Calu3 (cell line): ENCODE results near the gene DNAJC28. TPM values are rescaled to one million over a fixed set of nuclear protein-coding genes. Genes with fewer than 3 reads are reported as not detected.
"Not testable (repeated sequence)": the region's sequence is repeated elsewhere in the genome, so short reads cannot be mapped to it uniquely, and the experiment has no call there.

ENCODE experiments used
- BruUV-seq: library from RNA; stranded (reverse); fragments of 400-500 nt; replicated peaks from 2 replicates; lab custom pipeline; 2021; lab: Mats Ljungman, UMichigan
- CTCF ChIA-PET: fragments of 300-600 bp; sonication (Branson Sonifier 250); formaldehyde crosslinking; loops from one replicate; lab custom pipeline; 2022; ENCODE audit warnings: antibody characterized with exemption; lab: Charles Lee
- DNase-seq: peaks from one replicate; pipeline ENCODE4 v3.0.0; 2022
- H3K27ac Mint-ChIP-seq: one replicate; pipeline ENCODE4 v1.8.0; 2022; ENCODE audit warnings: mixed read lengths; ENCODE audit not compliant: unreplicated experiment
- H3K27me3 Mint-ChIP-seq: one replicate; pipeline ENCODE4 v1.8.0; 2022; ENCODE audit warnings: mixed read lengths; ENCODE audit not compliant: unreplicated experiment
- H3K36me3 Mint-ChIP-seq: one replicate; pipeline ENCODE4 v1.8.0; 2022; ENCODE audit warnings: mild to moderate bottlenecking, moderate library complexity, mixed read lengths; ENCODE audit not compliant: insufficient read depth, unreplicated experiment
- H3K4me1 Mint-ChIP-seq: one replicate; pipeline ENCODE4 v1.8.0; 2022; ENCODE audit warnings: mild to moderate bottlenecking, low read depth, mixed read lengths; ENCODE audit not compliant: unreplicated experiment
- H3K4me3 Mint-ChIP-seq: one replicate; pipeline ENCODE4 v1.8.0; 2022; ENCODE audit warnings: mild to moderate bottlenecking, low read depth, moderate library complexity, mixed read lengths; ENCODE audit not compliant: unreplicated experiment
- H3K9me3 Mint-ChIP-seq: one replicate; pipeline ENCODE4 v1.8.0; 2022; ENCODE audit warnings: low read depth, mixed read lengths; ENCODE audit not compliant: unreplicated experiment
- intact Hi-C: fragments of 100-400 bp; cut with micrococcal nuclease; formaldehyde crosslinking; loops from one replicate; pipeline ENCODE4 v1.10.0; 2022; ENCODE audit not compliant: unreplicated experiment
- total RNA-seq: library from RNA; stranded (reverse); gene quantifications from 2 replicates; pipeline ENCODE4 v1.2.3, GENCODE V29; 2022
- TF ChIP-seq, protein P1 (sequence below): fragments of 200-600 bp; IDR thresholded peaks from one replicate; pipeline ENCODE4 v1.8.0; 2022; ENCODE audit warnings: antibody characterized with exemption; ENCODE audit not compliant: unreplicated experiment

Gene DNAJC28
- total RNA-seq, 1 experiment from 2014 or later = 1.2 TPM

GRCh38 chr21:33510826-33511225, 19.3 kb upstream of the DNAJC28 start:
- no TSS peak for BruUV-seq
- TF ChIP-seq, protein P1, sequence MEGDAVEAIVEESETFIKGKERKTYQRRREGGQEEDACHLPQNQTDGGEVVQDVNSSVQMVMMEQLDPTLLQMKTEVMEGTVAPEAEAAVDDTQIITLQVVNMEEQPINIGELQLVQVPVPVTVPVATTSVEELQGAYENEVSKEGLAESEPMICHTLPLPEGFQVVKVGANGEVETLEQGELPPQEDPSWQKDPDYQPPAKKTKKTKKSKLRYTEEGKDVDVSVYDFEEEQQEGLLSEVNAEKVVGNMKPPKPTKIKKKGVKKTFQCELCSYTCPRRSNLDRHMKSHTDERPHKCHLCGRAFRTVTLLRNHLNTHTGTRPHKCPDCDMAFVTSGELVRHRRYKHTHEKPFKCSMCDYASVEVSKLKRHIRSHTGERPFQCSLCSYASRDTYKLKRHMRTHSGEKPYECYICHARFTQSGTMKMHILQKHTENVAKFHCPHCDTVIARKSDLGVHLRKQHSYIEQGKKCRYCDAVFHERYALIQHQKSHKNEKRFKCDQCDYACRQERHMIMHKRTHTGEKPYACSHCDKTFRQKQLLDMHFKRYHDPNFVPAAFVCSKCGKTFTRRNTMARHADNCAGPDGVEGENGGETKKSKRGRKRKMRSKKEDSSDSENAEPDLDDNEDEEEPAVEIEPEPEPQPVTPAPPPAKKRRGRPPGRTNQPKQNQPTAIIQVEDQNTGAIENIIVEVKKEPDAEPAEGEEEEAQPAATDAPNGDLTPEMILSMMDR = no peak
- H3K4me1 Mint-ChIP-seq = no peaks in the 10 kb centered on the region
- H3K27me3 Mint-ChIP-seq = no peaks in the 10 kb centered on the region
- DNase-seq = no peak
- intact Hi-C loops = no loop called here
- no peaks in the 10 kb centered on the region for H3K9me3 Mint-ChIP-seq
- H3K27ac Mint-ChIP-seq = no peak overlapping the region
- CTCF ChIA-PET = no interaction called here
- no peak overlapping the region for H3K4me3 Mint-ChIP-seq
- peaks cover 19% of the 10 kb centered on the region for H3K36me3 Mint-ChIP-seq

- intact Hi-C loops, H3K9me3 Mint-ChIP-seq, H3K4me3 Mint-ChIP-seq, H3K27ac Mint-ChIP-seq, CTCF ChIA-PET, H3K27me3 Mint-ChIP-seq, BruUV-seq, DNase-seq, H3K4me1 Mint-ChIP-seq: not testable (repeated sequence)
- peaks cover 16% of the 10 kb centered on the region for H3K36me3 Mint-ChIP-seq
Measured at GRCh38 chr21:33507003-33507402, 15.5 kb upstream of the DNAJC28 start.

- no peaks in the 10 kb centered on the region for H3K9me3 Mint-ChIP-seq
- H3K27ac Mint-ChIP-seq = no peak overlapping the region
- H3K36me3 Mint-ChIP-seq = peaks cover 21% of the 10 kb centered on the region
- no peaks in the 10 kb centered on the region for H3K27me3 Mint-ChIP-seq
- no peak overlapping the region for H3K4me3 Mint-ChIP-seq
- BruUV-seq = no TSS peak
- no peak for DNase-seq
- CTCF ChIA-PET = interaction anchor here (1.0 kb wide), 1 partner anchor 9 kb away, joined by 4 read pairs; no protein-coding TSS in a partner anchor
- intact Hi-C loops = no loop called here
- H3K4me1 Mint-ChIP-seq = no peaks in the 10 kb centered on the region
- TF ChIP-seq, protein P1 = no peak
Measured at GRCh38 chr21:33505833-33506232, 14.3 kb upstream of the DNAJC28 start.

DNA sequence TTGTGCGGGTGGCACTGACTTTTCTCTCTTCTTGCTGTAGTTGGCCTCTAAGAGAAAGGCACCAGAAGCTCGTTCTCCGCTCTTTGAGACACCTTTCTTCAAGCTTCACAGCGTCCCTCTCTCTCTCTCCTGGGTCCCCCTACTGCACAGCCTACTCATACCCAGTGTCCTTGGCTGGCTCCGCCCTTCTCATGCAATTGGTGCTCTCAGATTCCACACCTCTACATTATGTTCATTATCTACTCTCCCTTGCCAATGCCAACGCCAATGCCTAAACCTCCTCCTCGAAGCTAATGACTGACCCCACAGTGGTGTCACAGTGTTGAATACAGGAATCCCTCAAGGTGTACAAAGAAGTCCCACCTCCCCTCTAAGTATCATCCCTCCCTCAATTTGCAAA, 4.8 kb upstream of the DNAJC28 start:
- TF ChIP-seq, protein P1 = no peak
- intact Hi-C loops = no loop called here
- Mint-ChIP-seq H3K36me3 (peaks cover 19% of the 10 kb centered on the region), H3K4me1 (peaks cover 7% of the 10 kb centered on the region), H3K27me3 (peaks cover 26% of the 10 kb centered on the region), H3K4me3 (no peak overlapping the region), H3K27ac (no peak overlapping the region), H3K9me3 (no peaks in the 10 kb centered on the region)
- no TSS peak for BruUV-seq
- no peak for DNase-seq
- CTCF ChIA-PET = no interaction called here

DNA sequence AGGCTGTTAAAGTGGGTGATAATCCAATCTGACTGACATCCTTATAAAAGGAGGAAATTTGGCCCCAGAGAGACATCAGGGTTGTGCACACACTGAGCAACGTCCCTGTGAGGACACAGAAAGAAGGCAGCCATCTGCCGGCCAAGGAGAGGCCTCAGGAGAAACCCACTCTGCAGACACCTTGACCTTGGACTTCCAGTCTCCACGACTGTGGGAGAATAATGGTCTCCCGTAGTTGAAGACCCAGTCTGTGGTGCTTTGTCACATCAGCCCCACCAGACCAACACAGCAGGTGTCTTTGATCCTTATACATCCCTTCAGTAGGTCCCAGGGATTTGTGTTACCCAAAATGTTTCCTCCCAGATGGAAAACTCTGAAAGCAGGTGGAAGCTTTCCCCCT, 4.2 kb upstream of the DNAJC28 start:
- H3K4me1 Mint-ChIP-seq = peaks cover 7% of the 10 kb centered on the region
- H3K27me3 Mint-ChIP-seq = peaks cover 26% of the 10 kb centered on the region
- H3K4me3 Mint-ChIP-seq = no peak overlapping the region
- intact Hi-C loops = no loop called here
- H3K27ac Mint-ChIP-seq = no peak overlapping the region
- CTCF ChIA-PET = no interaction called here
- TF ChIP-seq, protein P1 = no peak
- no TSS peak for BruUV-seq
- H3K36me3 Mint-ChIP-seq = peaks cover 22% of the 10 kb centered on the region
- H3K9me3 Mint-ChIP-seq = no peaks in the 10 kb centered on the region
- no peak for DNase-seq
